Stimulated activated naive B cell treated with anti-CD40 and anti-IgM and Interleukin-4, amounts not matched to agents 10 μg/mL and 1 μg/mL and 100 μg/mL, for 72 hours (primary cell): ENCODE data around the gene CD4.
A peak's percentile ranks its signal among the peaks of the same experiment; 100 is the strongest.
"Not testable (repeated sequence)": the region's sequence is repeated elsewhere in the genome, so short reads cannot be mapped to it uniquely, and the experiment has no call there.

Experiments
- ATAC-seq, 2 donors: fragments of 150-1000 bp; cut with Tn5 transposase; replicated peaks; 2 replicates each; pipeline ENCODE4 v1.10.0; 2021; ENCODE audit warnings: moderate library complexity in 1 of 2
- DNase-seq: peaks from one replicate; pipeline ENCODE4 v3.0.0; 2021
- H3K27ac Mint-ChIP-seq: one replicate; pipeline ENCODE4 v1.8.0; 2022; ENCODE audit warnings: mild to moderate bottlenecking, mixed read lengths
- H3K27me3 Mint-ChIP-seq, 2 donors: one replicate each; pipeline ENCODE4 v1.8.0; 2022; ENCODE audit warnings: mixed read lengths in 2 of 2
- H3K36me3 Mint-ChIP-seq, 2 donors: one replicate each; pipeline ENCODE4 v1.8.0; 2022; ENCODE audit warnings: mixed read lengths in 2 of 2, mild to moderate bottlenecking in 1 of 2
- H3K4me1 Mint-ChIP-seq, 2 donors: one replicate each; pipeline ENCODE4 v1.8.0; 2022; ENCODE audit warnings: mixed read lengths in 2 of 2, mild to moderate bottlenecking in 1 of 2
- H3K4me3 Mint-ChIP-seq, 2 donors: one replicate each; pipeline ENCODE4 v1.8.0; 2022; ENCODE audit warnings: mild to moderate bottlenecking in 2 of 2, mixed read lengths in 2 of 2, moderate library complexity in 1 of 2
- H3K9me3 Mint-ChIP-seq, 2 donors: one replicate each; pipeline ENCODE4 v1.8.0; 2022; ENCODE audit warnings: mixed read lengths in 2 of 2, mild to moderate bottlenecking in 1 of 2

The CD4 gene

DNA sequence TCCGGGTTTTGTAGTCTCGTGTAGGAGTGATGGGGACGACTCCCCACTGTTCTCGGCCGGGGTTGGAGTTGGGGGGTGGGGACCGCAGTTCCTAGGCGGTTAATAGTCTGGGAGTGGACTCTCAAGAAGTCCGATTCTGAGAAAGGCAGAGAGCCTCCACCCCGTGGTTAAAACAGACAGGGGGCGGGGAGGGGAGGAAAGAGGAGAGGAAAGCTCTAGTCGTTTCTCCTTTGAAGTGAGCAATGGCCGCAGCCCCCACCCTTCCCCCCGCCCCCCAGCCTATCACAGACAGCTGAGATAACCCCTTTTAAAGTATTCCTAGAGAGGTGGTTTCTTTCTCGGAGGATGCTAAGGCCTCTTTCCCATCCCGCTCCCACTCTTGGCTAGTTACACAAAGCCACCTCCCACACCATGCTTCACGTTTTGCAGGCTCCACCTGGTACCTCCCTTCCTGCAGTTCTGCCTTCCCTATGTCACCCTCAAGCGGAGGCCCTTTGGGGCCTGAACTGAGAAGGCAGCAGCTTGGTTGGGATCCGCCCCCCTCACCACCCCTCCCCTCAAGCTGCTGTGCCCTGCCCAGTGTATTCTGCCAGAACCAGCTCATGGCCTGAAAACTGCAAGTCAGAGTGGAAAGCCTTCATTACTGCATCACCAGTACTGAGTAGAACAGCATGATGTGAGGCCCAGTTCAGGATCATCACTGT is 63.5 kb downstream of the CD4 start:
- peaks cover 31 to 55% of the 10 kb centered on the region in 2 donors for H3K4me1 Mint-ChIP-seq
- peaks cover 19 to 26% of the 10 kb centered on the region in 2 donors for H3K36me3 Mint-ChIP-seq
- peak overlapping the region; percentile 97 for H3K27ac Mint-ChIP-seq
- peak overlapping the region; percentile 87 to 92 for H3K4me3 Mint-ChIP-seq
- H3K27me3 Mint-ChIP-seq = no peaks in the 10 kb centered on the region
- ATAC-seq = no peak
- H3K9me3 Mint-ChIP-seq = no peaks in the 10 kb centered on the region
- no peak for DNase-seq

- Mint-ChIP-seq H3K4me1 (peaks cover 26 to 47% of the 10 kb centered on the region in 2 donors), H3K9me3 (no peaks in the 10 kb centered on the region), H3K36me3 (peaks cover 24 to 34% of the 10 kb centered on the region in 2 donors), H3K27ac (peak overlapping the region; percentile 97), H3K27me3 (no peaks in the 10 kb centered on the region), H3K4me3 (peak overlapping the region; percentile 49 to 87)
- ATAC-seq = no peak
- DNase-seq = no peak
These were observed 64.3 kb downstream of the CD4 start for GRCh38 chr12:6853626-6854025.

DNA sequence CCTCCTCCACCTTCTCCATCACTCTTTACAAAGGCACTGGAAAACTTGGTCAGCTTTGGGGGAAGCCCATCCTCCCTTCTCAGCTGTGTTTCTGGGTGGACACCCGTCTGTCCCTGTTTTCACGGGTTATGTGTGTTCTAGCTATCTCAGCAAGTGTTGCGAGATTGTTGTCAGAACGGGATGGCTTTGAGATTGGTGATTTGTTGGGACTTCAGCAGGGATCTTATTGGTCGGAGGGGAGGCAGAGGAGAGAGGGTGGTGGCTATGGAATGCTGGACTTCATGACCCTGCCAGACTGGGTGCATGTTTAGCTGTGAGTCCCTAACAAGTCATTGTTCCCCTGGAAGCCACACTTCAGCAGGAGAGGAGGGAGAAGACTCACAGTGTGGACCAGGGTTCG is 64.7 kb downstream of the CD4 start:
- Mint-ChIP-seq H3K27ac (no peak overlapping the region), H3K9me3 (no peaks in the 10 kb centered on the region), H3K27me3 (no peaks in the 10 kb centered on the region), H3K36me3 (peaks cover 26 to 37% of the 10 kb centered on the region in 2 donors), H3K4me1 (peaks cover 24 to 42% of the 10 kb centered on the region in 2 donors), H3K4me3 (no peak overlapping the region)
- ATAC-seq (no peak), DNase-seq (no peak)

- Mint-ChIP-seq H3K4me3 (no peak overlapping the region), H3K27ac (no peak overlapping the region), H3K9me3 (no peaks in the 10 kb centered on the region), H3K27me3 (no peaks in the 10 kb centered on the region), H3K4me1 (peaks cover 14 to 30% of the 10 kb centered on the region in 2 donors), H3K36me3 (peaks cover 33 to 46% of the 10 kb centered on the region in 2 donors)
- ATAC-seq (no peak), DNase-seq (no peak)
These were observed 66.0 kb downstream of the CD4 start for GRCh38 chr12:6855322-6855721.

- no peak for ATAC-seq
- peaks cover 56 to 72% of the 10 kb centered on the region in 2 donors for H3K36me3 Mint-ChIP-seq
These were observed 69.5 kb downstream of the CD4 start for GRCh38 chr12:6858799-6859198.

DNA sequence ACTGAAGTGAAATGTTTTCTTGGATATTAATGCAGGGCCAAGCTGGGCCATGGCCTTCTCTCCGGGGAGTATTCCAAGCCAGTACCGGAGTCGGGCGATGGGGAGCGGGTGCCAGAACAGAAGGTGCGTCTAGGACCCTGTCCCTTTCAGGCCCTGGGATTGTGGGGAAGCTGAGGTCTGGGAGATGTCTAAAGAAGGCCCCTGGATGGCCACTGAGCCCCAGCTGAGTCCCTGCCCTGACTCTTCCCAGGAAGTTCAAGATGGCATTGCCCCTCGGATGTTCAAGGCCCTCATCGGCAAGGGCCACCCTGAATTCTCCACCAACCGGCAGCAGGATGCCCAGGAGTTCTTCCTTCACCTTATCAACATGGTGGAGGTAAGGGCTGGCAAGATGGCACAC is 70.8 kb downstream of the CD4 start:
- Mint-ChIP-seq H3K4me3 (no peak overlapping the region), H3K27me3 (no peaks in the 10 kb centered on the region), H3K9me3 (no peaks in the 10 kb centered on the region), H3K36me3 (peaks cover 60 to 79% of the 10 kb centered on the region in 2 donors), H3K27ac (no peak overlapping the region), H3K4me1 (no peaks in the 10 kb centered on the region)
- DNase-seq (no peak), ATAC-seq (no peak)

More at GRCh38 chr12:6858799-6859198, 69.5 kb downstream of the CD4 start:
- Mint-ChIP-seq H3K27ac (no peak overlapping the region), H3K4me1 (peaks cover 4 to 5% of the 10 kb centered on the region in 2 donors), H3K27me3 (no peaks in the 10 kb centered on the region), H3K9me3 (no peaks in the 10 kb centered on the region), H3K4me3 (no peak overlapping the region)
- no peak for DNase-seq

- peaks cover 55 to 83% of the 10 kb centered on the region in 2 donors for H3K36me3 Mint-ChIP-seq
- H3K4me1 Mint-ChIP-seq = no peaks in the 10 kb centered on the region
- no peak for ATAC-seq
- DNase-seq = no peak
- H3K4me3 Mint-ChIP-seq = no peak overlapping the region
- no peaks in the 10 kb centered on the region for H3K9me3 Mint-ChIP-seq
- no peaks in the 10 kb centered on the region for H3K27me3 Mint-ChIP-seq
- H3K27ac Mint-ChIP-seq = peak overlapping the region; percentile 48
These were observed 71.6 kb downstream of the CD4 start for GRCh38 chr12:6860942-6861341.

DNA sequence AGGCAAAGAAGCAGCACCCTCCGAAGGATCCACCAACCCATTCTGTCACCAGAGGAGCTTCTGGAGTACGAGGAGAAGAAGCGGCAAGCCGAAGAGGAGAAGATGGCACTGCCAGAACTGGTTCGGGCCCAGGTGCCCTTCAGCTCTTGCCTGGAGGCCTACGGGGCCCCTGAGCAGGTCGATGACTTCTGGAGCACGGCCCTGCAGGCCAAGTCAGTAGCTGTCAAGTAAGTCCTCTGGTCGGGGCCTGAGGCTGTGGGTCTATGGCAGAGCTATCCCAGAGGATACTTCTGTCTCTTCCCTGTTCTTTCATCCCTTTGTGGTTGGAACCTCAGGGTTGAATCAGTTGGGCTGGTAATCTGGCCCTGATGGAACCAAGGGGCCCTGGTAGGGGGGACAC is 72.1 kb downstream of the CD4 start:
- Mint-ChIP-seq H3K36me3 (peaks cover 53 to 83% of the 10 kb centered on the region in 2 donors), H3K4me3 (no peak overlapping the region), H3K4me1 (peaks cover under 1 to 2% of the 10 kb centered on the region in 2 donors), H3K27ac (no peak overlapping the region), H3K27me3 (no peaks in the 10 kb centered on the region), H3K9me3 (no peaks in the 10 kb centered on the region)
- DNase-seq (no peak), ATAC-seq (no peak)

GRCh38 chr12:6863033-6863432 is 73.7 kb downstream of the CD4 start:
- no peaks in the 10 kb centered on the region for H3K9me3 Mint-ChIP-seq
- no peak overlapping the region for H3K4me3 Mint-ChIP-seq
- H3K4me1 Mint-ChIP-seq = peaks cover 6 to 12% of the 10 kb centered on the region in 2 donors
- H3K27ac Mint-ChIP-seq = no peak overlapping the region
- ATAC-seq (no peak), DNase-seq (no peak)
- H3K36me3 Mint-ChIP-seq = peaks cover 47 to 75% of the 10 kb centered on the region in 2 donors
- no peaks in the 10 kb centered on the region for H3K27me3 Mint-ChIP-seq

DNA sequence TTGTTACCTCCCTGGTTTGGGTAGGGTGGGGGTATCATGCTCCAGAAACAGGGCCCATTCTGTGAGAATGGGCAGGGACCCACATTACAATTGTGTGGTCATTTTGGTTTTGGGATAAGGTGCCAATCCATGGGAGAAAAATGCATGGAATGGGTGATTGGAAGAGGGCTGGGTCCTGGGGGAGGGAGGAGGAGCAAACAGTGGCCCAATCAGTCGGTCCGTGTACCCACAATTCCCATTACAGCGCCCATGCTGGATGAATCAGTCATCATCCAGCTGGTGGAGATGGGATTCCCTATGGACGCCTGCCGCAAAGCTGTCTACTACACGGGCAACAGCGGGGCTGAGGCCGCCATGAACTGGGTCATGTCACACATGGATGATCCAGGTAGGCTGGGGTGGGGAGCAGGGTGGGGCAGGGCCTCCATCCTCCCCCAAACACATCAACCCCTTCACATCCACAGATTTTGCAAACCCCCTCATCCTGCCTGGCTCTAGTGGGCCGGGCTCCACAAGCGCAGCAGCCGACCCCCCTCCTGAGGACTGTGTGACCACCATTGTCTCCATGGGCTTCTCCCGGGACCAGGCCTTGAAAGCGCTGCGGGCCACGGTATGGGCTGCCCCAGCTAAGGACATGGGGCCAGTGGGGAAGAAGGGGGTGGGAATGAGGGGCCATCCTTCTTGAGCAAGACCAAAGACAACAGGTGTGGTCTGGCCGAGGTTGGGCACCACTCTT is 74.4 kb downstream of the CD4 start:
- H3K9me3 Mint-ChIP-seq = no peaks in the 10 kb centered on the region
- ATAC-seq (no peak), DNase-seq (no peak)
- peaks cover 13 to 19% of the 10 kb centered on the region in 2 donors for H3K4me1 Mint-ChIP-seq
- no peak overlapping the region for H3K27ac Mint-ChIP-seq
- H3K4me3 Mint-ChIP-seq = no peak overlapping the region
- H3K27me3 Mint-ChIP-seq = no peaks in the 10 kb centered on the region
- peaks cover 51 to 75% of the 10 kb centered on the region in 2 donors for H3K36me3 Mint-ChIP-seq

DNA sequence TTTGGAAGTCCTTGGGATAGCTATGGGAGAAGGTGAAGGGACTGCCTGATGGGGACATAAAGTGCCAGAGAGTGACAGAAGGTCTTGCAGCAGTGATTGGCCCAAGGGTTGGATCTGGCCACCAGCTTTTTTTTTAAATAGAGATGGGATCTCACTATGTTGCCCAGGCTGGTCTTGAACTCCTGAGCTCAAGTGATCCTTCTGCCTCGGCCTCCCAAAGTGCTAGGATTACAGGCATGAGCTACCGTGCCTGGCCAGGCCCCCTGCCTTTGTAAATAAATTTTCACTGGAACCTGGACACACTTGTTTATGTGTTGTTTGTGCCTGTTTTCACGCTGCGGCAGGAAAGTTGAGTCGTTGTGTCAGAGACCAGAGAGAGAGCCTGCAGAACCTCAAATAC is 76.0 kb downstream of the CD4 start:
- ATAC-seq, H3K9me3 Mint-ChIP-seq, H3K27ac Mint-ChIP-seq, H3K27me3 Mint-ChIP-seq, DNase-seq, H3K4me3 Mint-ChIP-seq: not testable (repeated sequence)
- peaks cover 27 to 35% of the 10 kb centered on the region in 2 donors for H3K4me1 Mint-ChIP-seq
- H3K36me3 Mint-ChIP-seq = peaks cover 52 to 78% of the 10 kb centered on the region in 2 donors

GRCh38 chr12:6866163-6866919 is 77.0 kb downstream of the CD4 start:
- ATAC-seq (no peak), DNase-seq (no peak)
- peaks cover 36 to 45% of the 10 kb centered on the region in 2 donors for H3K4me1 Mint-ChIP-seq
- H3K36me3 Mint-ChIP-seq = peaks cover 54 to 77% of the 10 kb centered on the region in 2 donors
- H3K4me3 Mint-ChIP-seq = peak overlapping the region; percentile 96 to 97
- H3K27me3 Mint-ChIP-seq = no peaks in the 10 kb centered on the region
- no peaks in the 10 kb centered on the region for H3K9me3 Mint-ChIP-seq
- H3K27ac Mint-ChIP-seq = peak overlapping the region; percentile 51

DNA sequence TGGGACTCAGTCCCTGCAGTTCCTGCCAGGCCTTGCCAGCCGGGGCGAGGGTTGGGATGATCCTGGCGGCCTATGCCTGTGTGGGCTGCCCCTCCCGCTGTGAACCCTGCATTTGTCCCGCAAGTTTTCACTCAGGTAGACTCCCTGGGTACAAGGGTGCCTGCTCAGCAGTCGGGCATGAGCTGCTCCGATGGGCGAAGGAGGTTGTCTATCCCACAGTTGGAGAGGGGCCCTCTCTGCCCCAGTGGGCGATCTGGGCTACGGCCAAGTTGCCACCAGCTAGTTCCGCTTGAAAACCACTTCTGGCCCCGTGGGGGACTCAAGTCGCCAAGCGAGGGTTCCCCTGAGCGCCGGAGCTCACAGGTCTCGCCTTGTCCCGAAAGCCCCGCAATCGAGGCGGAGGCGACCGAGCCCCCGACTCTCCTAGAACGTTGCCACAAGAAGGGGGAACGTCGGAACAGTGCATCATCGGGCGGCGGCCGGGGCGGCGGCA is 77.6 kb downstream of the CD4 start:
- Mint-ChIP-seq H3K4me3 (peak overlapping the region; percentile 96 to 97), H3K27me3 (no peaks in the 10 kb centered on the region), H3K9me3 (no peaks in the 10 kb centered on the region), H3K4me1 (peaks cover 42 to 51% of the 10 kb centered on the region in 2 donors), H3K27ac (peak overlapping the region; percentile 99), H3K36me3 (peaks cover 60 to 80% of the 10 kb centered on the region in 2 donors)
- DNase-seq (no peak), ATAC-seq (peak; percentile 26 to 30)
